Mucosa of gallbladder (tissue), 1 donor: ENCODE data around the gene NUP210. TPM values are rescaled to one million over a fixed set of nuclear protein-coding genes. Genes with fewer than 3 reads are reported as not detected.

Experiments
- DNase-seq: peaks from one replicate; pipeline ENCODE4 v3.0.0-alpha.2; 2020; ENCODE audit warnings: low spot score
- total RNA-seq: library from RNA; stranded (reverse); gene quantifications from one replicate; pipeline ENCODE4 v1.2.1, GENCODE V29; 2021
- donor health status: DM: no; HTN: no; CAD: no.

NUP210 gene
- total RNA-seq, 1 donor from 2014 or later, result 12.1 TPM

DNA sequence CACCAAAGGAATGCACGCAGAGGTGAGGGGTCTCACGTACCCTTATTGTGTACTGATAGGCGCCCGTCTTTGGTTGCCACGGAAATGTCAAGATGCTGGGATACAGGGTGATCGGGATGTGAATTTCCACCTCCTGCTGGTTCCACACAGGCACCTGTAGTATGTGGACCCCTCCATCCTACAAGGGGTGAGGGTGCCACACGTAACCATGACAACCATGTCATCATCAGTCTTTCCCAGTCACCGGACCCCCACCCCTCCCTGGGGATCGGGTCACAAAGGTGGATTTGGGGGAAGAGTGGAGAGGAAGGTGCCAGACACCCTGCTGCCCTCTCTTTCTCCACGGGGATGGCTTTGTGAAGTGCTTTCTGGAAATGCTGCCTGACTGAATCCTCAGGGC is 44.7 kb downstream of the NUP210 start:
- DNase-seq, result no peak

DNA sequence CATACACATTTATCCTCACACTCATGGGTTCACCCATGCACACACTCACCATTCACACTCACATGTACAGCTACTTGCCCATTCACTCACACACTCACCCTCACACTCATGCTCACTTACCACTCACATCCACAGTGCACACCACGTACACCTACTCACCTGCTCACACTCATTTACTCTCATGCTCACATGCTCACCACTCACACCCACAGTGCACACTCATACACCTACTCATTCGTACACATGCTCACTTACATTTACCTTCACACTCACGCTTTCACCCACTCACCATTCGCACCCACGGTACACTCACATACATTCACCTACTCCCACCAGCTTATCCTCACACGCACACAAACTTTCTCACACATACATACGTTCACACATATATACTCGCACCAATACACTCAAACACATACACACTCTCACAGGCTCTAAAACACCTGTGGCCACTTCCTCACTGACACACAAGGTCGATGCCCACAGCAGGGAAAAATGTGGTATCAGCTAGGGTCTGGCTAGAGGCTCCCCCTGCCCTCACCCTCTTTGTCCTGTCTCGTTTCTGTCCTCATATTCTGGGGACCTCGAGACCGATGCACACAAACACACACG is 46.0 kb downstream of the NUP210 start:
- DNase-seq, result no peak

DNA sequence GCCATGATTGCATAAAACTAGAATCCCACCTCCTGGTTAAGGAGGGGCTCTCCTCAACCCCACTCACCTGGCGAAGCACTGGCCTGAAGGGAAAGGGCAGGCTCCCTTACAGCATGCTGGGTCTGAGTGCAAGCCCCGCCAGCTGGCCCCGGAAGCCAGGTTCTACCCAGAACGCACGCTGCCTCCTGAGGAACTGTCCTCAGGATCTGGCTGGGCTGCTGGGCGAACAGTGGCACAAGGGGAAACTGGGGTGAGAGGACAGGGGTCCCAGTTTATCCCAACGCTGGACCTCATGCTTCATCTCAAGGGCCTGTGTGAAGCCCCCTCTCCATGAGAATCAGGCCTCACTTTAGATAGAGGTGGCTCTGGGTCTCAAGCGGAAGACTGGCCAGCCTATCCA is 47.5 kb downstream of the NUP210 start:
- DNase-seq, result no peak

DNA sequence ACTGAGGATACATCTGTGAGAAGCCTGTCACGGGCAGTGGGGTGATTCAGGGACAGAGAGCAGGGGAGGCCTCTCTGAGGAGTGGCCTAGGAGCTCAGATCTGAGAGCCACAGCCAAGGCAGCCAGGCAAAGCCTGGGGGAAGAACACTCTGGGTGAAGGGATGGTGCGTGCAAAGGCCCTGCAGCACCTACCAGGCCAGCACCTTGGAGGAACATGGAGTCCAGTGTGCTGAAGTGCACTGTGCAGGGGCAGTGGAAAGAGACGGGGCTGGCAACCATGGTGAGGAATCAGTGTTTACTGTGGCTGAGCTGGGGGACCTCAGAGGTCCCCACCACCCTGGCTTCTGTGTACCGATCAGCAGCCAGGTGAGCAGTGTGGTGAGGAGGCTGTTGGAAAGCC is 48.0 kb downstream of the NUP210 start:
- no peak for DNase-seq

- no peak for DNase-seq
Measured at GRCh38 chr3:13371100-13372075, 48.7 kb downstream of the NUP210 start.

- no peak for DNase-seq
Measured at GRCh38 chr3:13370609-13371008, 49.5 kb downstream of the NUP210 start.

DNA sequence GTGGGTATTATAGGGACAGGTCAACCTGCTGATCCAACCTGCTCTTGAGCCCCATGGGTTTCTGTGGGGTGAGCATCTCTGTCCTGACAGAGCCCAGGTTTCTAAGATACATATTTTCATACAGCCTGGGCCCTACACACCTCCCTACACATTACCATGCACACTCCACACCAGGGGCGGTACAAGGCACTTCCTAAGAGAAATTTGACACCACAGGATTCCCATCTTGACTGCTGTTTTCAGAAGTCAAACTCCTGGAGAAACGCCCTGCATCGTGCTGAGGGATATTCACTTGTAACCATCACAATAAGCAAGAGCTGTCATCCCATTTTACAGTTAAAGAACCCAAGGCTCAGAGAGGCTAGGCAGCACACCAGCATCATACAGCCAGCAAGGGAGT is 50.1 kb downstream of the NUP210 start:
- DNase-seq, result no peak

DNA sequence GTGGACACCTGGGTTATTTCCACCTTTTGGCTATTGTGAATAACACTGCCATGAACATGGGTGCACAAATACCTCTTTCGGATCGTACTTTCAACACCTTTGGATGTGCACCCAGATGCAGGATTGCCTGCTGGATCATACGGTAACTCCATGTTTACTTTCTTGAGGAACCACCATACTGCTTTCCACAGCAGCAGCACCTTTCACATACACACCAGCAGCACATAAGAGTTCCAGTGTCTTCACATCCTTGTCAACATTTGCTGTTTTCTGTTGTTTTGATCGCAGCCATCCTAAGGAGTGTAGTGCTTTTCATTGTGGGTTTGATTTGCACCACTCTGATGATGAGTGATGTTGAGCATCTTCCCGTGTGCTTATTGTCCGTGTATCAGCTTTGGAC is 51.3 kb downstream of the NUP210 start:
- no peak for DNase-seq

- no peak for DNase-seq
Measured at GRCh38 chr3:13367728-13368127, 52.4 kb downstream of the NUP210 start.

DNA sequence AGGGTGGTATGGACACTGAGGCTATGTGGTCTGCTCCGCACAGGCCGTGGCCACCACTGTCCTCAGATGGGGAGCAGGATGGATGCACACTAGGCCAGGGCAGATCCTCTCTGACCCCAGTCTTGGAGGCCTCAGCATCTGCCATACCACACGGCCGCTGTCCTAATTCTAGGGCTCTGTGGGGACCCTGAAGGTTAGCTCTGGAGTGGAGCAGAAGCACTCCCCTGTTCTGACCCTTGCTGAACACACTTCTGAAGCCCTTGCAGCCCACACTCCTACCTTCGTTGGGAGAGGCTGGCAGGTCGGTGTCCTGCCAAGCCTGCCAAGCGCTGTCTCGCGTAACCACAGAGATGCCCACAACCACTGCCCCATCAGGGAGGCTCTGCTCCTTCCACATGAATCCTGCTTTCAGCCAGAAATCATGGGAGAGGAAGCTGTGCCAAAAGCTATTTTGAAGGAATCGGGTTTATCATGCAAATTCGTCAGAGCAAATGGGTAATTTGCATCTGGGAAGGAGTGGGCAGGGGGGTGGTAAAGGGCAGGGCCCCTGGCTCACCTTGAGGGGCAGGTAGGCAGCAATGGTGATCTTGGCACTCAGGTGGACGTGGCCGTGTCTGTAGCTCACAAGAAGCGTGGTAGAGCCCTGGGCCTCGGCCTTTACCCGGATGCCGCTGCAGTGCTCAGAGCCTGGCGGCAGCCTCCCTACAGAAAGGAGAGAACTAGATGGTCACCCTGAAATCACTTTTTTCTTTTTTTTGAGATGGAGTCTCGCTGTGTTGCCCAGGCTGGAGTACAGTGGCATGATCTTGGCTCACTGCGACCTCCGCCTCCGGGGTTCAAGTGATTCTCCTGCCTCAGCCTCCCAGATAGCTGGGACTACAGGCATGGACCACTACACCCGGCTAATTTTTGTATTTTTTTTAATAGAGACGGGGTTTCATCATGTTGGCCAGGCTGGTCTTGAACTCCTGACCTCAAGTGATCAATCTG is 54.4 kb downstream of the NUP210 start:
- DNase-seq, result no peak

DNA sequence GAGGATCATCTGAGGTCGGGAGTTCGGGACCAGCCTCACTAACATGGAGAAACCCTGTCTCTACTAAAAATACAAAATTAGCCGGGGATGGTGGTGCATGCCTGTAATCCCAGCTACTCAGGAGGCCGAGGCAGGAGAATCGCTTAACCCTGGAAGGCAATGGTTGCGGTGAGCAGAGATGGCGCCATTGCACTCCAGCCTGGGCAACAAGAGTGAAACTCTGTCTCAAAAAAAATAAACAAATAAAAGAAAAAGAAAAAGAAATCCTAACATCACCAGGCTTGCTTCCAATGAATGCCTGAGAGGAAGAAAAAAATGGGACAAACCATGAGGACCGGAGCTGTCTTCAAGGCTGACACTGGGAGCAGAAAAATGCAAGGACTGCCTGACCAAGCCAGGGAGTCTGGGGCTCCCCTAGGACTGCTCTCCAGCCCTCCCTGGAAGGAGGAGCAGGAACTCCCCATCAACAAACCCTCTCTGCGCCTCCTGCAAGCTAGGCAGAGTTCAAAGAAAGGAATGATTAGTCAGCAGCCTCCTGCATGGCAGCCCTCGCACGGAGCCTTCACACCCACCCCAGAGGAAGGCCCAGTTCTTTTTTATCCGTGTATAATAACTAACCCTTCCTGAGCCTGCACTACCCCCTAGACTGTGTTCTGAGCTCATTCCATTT is 55.4 kb downstream of the NUP210 start:
- no peak for DNase-seq

- DNase-seq, result no peak
Measured at GRCh38 chr3:13362551-13362950, 57.6 kb downstream of the NUP210 start.

DNA sequence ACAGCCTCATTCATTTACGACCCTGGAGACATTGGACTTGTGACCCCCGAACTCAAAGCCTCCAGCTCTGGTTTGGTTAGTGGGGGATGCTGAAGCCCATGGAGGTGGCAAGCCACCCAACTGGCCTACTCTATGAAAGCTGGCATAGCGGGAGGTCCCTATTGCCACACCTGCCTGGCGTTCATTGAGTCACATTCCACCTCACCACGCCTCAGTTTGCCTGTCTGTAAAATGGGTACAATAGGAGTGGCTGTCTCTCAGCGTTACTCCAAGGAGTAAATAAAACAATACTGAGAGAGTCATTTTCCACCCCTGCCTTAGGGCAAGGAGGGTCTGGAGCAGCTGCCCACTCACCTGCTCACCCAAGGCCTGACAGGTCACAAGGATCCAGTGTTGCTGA is 60.2 kb downstream of the NUP210 start:
- no peak for DNase-seq

GRCh38 chr3:13358643-13359042 is 61.5 kb downstream of the NUP210 start:
- no peak for DNase-seq

- DNase-seq, result no peak
Measured at GRCh38 chr3:13358051-13358450, 62.1 kb downstream of the NUP210 start.

GRCh38 chr3:13357074-13357473 is 63.0 kb downstream of the NUP210 start:
- no peak for DNase-seq

DNA sequence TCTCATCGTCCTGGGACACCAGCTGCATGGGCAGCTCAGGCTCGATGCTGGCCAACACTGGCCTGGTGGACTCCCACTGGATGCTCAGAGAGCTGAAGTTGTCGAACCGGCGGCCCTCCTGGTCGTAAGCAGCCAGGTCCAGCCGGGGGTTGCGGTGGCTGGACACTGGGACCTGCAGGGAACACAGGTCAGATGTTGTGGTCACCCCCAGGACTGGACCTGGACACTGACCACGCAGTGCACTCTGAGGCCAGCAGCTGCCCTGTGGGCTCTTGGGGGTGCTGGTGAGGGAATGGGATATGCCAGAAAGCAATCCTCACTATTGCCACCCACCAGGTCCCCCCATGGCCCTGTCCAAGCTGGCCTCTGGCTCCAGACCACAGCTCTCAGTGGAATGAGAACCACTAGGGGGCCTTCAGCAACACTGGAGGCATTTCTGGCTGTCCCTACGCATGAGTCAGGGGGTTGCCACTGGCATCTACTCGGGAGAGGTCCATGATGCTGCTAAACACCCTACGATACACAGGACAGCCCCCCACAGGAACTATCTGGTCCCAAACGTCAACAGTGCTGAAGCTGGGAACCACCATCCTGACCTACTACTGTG is 66.1 kb downstream of the NUP210 start:
- no peak for DNase-seq

GRCh38 chr3:13353506-13353905 is 66.6 kb downstream of the NUP210 start:
- no peak for DNase-seq

- DNase-seq, result no peak
Measured at GRCh38 chr3:13352621-13353131, 67.4 kb downstream of the NUP210 start.

- DNase-seq, result no peak
Measured at GRCh38 chr3:13349823-13350222, 70.3 kb downstream of the NUP210 start.
